ENCODE measurements around the gene ZFAND3.

Gene ZFAND3

DNA sequence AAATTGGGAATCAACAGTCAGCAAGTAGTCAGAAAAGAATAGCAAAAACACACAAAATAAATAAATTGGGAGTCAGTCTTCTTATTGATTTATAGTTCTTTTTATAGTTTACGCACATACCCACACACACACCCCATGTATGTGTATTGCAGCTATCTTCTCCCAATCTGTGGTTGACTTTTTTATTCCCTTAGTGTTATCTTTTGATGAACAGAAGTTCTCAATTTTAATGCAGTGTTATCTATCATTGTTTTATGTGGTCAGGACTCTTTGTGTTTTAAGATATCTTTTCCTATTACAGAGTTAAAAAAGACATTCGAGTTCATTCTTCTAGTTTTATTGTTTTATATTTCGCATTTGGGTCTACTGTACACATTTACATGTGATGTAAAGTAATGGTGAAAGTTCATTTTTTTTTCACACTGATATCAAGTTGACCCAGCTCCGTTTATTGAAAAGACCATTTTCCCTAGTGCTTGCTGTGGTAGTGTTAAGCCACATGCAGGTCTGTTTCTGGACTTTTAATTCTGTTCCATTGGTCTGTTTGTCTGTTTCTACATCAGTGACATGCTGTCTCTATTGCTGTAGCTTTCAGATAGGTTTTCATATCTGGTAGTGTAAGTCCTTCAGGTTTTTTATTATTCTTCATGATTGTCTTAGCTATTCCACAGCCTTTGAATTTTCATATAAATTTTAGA, 78.4 kb downstream of the ZFAND3 start:
- H3K4me1 Mint-ChIP-seq, result peaks cover 40% of the 10 kb centered on the region
- no peak overlapping the region for H3K27ac Mint-ChIP-seq

DNA sequence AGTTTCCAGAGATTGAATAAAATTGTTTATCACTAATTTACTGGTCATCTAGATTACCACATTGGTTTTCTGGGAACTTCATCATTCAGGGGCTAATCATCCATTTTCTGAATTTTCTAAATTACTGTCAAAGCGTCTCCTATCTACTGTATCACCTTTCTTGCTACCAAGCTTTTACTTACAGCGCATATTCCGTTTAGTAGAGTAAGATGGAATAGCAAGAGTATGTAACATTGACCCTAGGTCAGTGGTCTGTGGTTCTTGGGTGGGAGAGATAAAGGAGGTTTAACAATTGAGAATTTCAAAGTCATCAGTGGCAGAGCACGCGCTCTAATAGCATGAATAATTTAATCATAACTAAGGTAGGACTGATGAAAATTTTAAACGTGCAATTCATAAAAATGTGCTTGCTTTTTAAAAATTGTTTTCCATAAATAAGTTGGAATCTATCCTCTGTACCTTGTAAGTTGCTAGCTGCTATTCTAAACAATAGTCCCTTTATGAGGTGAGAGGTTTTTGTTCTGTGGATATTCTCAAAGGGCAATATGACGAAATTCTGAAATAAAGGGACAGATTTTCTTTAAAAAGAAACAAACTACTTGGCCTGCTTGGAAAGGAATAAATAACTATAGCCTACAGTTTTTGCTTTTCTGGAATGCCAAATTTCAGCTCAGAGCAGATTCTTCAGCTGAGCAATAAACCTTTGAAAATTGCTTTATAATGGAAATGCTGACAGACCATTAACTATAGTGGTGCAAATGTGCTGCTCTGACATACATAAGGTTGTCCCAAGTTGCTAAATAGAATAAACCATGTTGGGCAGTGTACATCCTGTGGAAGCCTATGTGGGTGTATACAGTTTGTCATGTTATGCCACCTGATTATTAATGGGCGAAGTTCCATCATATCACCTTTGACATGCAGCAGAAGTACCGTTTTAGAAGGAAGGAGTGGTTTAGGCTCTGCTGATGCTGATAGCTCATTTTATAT, 84.1 kb downstream of the ZFAND3 start:
- no peak for DNase-seq
- peaks cover 52% of the 10 kb centered on the region for H3K4me1 Mint-ChIP-seq
- H3K9me3 Mint-ChIP-seq, result no peaks in the 10 kb centered on the region
- H3K27me3 Mint-ChIP-seq, result no peaks in the 10 kb centered on the region
- no peak overlapping the region for H3K27ac Mint-ChIP-seq
- ATAC-seq, result no peak
- H3K36me3 Mint-ChIP-seq (ENCODE audit: low read depth), result peaks cover 4% of the 10 kb centered on the region
- H3K4me3 Mint-ChIP-seq, result no peak overlapping the region

More for the DNA sequence above, 78.4 kb downstream of the ZFAND3 start:
- no peak for ATAC-seq
- DNase-seq, result no peak
- peaks cover 25% of the 10 kb centered on the region for H3K36me3 Mint-ChIP-seq (ENCODE audit: low read depth)
- no peak overlapping the region for H3K4me3 Mint-ChIP-seq
- peaks cover 14% of the 10 kb centered on the region for H3K9me3 Mint-ChIP-seq
- H3K27me3 Mint-ChIP-seq, result no peaks in the 10 kb centered on the region

DNA sequence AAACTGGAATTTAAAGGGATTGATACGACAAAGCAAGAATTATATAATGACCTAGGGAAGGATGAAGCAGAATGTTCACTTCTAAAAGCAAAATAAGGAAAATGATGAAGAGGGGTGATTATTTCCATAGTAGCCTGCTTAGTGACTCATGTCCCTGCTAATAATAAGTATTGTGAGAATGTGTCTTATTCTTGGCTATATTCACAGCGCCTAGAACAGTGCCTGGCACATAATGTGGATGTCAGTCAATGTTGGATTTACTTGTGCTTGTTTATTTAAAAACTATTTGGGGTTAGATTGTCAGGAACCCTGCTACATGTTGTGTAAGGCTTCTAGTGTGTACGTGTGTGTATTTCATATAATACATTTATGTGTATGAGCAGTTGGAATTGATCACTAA, 85.1 kb downstream of the ZFAND3 start:
- no peaks in the 10 kb centered on the region for H3K9me3 Mint-ChIP-seq
- ATAC-seq (no peak), DNase-seq (no peak)
- H3K4me3 Mint-ChIP-seq, result no peak overlapping the region
- no peak overlapping the region for H3K27ac Mint-ChIP-seq
- peaks cover 2% of the 10 kb centered on the region for H3K36me3 Mint-ChIP-seq (ENCODE audit: low read depth)
- H3K27me3 Mint-ChIP-seq, result no peaks in the 10 kb centered on the region
- peaks cover 57% of the 10 kb centered on the region for H3K4me1 Mint-ChIP-seq

DNA sequence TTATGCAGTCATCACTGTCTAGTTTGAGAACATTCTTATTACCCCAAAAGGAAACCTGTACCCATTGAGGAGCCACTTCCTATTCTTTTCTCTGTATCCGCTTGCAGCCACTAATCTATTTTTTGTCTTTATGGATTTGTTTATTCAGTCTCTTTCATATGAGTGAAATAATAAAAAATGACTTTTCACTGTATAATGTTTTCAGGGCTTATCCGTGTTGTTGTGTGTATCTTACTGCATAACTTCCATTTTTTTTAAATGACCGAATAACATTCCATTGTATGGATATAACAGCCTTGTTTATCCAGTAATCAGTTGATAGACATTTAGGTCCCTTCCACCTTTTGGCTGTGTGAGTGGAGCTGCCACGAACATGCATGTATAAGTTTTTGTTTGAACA, 86.6 kb downstream of the ZFAND3 start:
- Mint-ChIP-seq H3K4me1 (peaks cover 66% of the 10 kb centered on the region), H3K27ac (no peak overlapping the region), H3K36me3 (ENCODE audit: low read depth) (peaks cover 8% of the 10 kb centered on the region), H3K27me3 (no peaks in the 10 kb centered on the region), H3K9me3 (no peaks in the 10 kb centered on the region), H3K4me3 (no peak overlapping the region)
- DNase-seq, result no peak
- ATAC-seq, result no peak

DNA sequence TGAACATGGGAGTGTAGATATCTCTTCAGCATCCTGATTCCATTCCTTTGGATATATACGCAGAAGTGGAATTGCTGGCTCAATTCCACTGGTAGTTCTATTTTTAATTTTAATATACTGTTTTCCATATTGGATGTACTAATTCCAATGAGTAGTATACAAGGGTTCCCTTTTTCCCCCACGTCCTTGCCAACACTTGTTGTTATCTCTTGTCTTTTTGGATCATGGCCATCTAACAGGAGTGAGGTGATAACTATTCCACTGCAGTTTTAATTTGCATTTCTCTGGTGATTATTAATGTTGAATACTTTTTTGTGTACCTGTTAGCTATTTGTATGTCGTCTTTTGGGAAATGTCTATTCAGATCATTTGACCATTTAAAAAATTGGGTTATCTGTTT, 91.5 kb downstream of the ZFAND3 start:
- ATAC-seq (no peak), DNase-seq (no peak)
- Mint-ChIP-seq H3K27me3 (no peaks in the 10 kb centered on the region), H3K4me1 (peaks cover 71% of the 10 kb centered on the region), H3K4me3 (no peak overlapping the region), H3K9me3 (no peaks in the 10 kb centered on the region), H3K27ac (no peak overlapping the region), H3K36me3 (ENCODE audit: low read depth) (peaks cover 11% of the 10 kb centered on the region)

DNA sequence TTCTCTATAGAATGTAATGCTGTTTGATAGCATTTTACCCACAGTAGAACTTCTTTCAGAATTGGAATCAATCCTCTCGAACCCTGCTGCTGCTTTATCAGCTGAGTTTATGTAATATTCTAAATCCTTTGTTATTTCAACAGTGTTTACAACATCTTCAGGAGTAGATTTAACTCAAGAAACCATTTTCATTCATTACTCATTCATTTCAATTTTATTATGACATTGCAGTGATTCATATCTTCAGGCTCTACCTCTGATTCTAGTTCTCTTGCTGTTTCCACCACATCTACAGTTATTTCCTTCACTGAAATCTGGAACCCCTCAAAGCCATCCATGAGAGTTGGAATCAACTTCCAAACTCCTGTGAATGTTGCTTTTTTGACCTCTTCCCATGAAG, 93.7 kb downstream of the ZFAND3 start:
- Mint-ChIP-seq H3K4me1 (peaks cover 58% of the 10 kb centered on the region), H3K27me3 (no peaks in the 10 kb centered on the region), H3K36me3 (ENCODE audit: low read depth) (peaks cover 14% of the 10 kb centered on the region), H3K27ac (no peak overlapping the region), H3K4me3 (no peak overlapping the region), H3K9me3 (no peaks in the 10 kb centered on the region)
- ATAC-seq (no peak), DNase-seq (no peak)

DNA sequence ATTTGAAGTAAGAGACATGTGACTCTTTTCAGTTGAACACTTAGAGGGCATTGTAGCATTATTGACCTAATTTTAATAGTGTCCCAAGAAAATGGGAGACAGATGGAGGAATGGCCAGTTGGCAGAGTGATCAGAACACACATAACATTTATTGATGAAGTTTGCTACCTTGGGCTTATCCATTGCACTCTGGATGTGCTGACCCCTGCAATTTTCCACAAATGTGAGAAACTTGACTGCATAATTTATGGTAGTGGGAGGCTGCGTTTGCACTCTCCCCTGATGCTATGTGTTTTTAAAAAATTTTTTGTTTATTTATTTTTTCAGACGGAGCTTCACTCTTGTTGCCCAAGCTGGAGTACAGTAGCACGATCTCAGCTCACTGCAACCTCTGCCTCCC, 95.9 kb downstream of the ZFAND3 start:
- H3K27me3 Mint-ChIP-seq, result no peaks in the 10 kb centered on the region
- H3K27ac Mint-ChIP-seq, result no peak overlapping the region
- peaks cover 16% of the 10 kb centered on the region for H3K36me3 Mint-ChIP-seq (ENCODE audit: low read depth)
- H3K4me3 Mint-ChIP-seq, result no peak overlapping the region
- ATAC-seq (no peak), DNase-seq (no peak)
- H3K9me3 Mint-ChIP-seq, result no peaks in the 10 kb centered on the region
- peaks cover 51% of the 10 kb centered on the region for H3K4me1 Mint-ChIP-seq

DNA sequence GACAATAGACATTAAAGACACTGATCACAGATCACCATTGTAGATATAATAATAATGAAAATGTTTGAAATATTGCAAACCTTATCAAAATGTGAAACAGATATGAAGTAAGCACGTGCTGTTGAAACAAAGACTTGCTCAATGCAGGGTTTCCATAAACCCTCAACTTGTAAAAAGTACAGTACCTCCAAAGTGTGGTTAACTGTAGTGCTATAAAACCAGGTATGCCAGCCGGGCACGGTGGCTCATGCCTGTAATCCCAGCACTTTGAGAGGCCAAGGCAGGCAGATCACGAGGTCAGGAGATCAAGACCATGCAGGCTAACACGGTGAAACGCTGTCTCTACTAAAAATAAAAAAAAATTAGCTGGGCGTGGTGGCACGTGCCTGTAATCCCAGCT, 96.6 kb downstream of the ZFAND3 start:
- H3K4me1 Mint-ChIP-seq, result peaks cover 49% of the 10 kb centered on the region
- no peak overlapping the region for H3K27ac Mint-ChIP-seq
- ATAC-seq, result no peak
- DNase-seq, result no peak
- no peaks in the 10 kb centered on the region for H3K27me3 Mint-ChIP-seq
- H3K9me3 Mint-ChIP-seq, result no peaks in the 10 kb centered on the region
- no peak overlapping the region for H3K4me3 Mint-ChIP-seq
- peaks cover 12% of the 10 kb centered on the region for H3K36me3 Mint-ChIP-seq (ENCODE audit: low read depth)

DNA sequence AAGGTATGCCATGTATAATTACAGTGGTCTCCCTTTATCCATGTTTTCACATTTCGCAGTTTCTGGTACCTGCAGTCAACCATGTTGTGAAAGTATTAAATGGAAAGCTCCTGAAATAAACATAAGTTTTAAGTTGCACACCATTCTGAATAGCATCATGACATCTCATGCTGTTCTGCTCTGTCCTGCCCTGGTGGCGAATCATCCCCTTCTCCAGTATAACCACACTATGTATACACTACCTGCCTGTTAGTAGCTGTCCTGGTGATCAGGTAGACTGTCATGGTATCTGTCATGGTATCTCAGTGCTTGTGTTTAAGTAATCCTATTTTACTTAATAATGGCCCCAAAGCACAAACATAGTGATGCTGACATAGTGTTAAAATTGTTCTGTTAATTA, 97.1 kb downstream of the ZFAND3 start:
- H3K27me3 Mint-ChIP-seq, result no peaks in the 10 kb centered on the region
- no peaks in the 10 kb centered on the region for H3K9me3 Mint-ChIP-seq
- no peak for ATAC-seq
- peaks cover 12% of the 10 kb centered on the region for H3K36me3 Mint-ChIP-seq (ENCODE audit: low read depth)
- DNase-seq, result no peak
- H3K4me1 Mint-ChIP-seq, result peaks cover 46% of the 10 kb centered on the region
- H3K4me3 Mint-ChIP-seq, result no peak overlapping the region
- H3K27ac Mint-ChIP-seq, result no peak overlapping the region

DNA sequence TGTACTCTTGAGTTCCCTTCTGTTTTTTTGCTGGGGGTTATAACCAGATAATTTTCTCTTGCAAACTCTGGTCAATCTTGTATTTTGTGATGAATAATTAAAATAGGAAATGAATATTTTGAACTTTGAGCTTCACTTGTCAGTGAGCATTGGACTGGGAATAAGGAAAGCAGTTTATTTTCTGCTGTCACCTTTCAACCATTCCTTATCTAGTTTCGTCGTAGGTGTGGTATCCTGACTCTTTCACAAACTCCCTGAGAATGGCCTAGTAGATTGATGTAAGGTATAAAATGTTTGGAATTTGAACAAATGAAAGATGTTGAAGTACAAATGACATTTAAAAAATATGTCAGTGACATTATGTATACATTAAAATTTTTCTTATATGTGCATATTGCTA, 98.0 kb downstream of the ZFAND3 start:
- Mint-ChIP-seq H3K4me1 (peaks cover 40% of the 10 kb centered on the region), H3K27ac (no peak overlapping the region), H3K9me3 (no peaks in the 10 kb centered on the region), H3K27me3 (no peaks in the 10 kb centered on the region), H3K36me3 (ENCODE audit: low read depth) (peaks cover 12% of the 10 kb centered on the region), H3K4me3 (no peak overlapping the region)
- DNase-seq, result no peak
- ATAC-seq, result no peak

DNA sequence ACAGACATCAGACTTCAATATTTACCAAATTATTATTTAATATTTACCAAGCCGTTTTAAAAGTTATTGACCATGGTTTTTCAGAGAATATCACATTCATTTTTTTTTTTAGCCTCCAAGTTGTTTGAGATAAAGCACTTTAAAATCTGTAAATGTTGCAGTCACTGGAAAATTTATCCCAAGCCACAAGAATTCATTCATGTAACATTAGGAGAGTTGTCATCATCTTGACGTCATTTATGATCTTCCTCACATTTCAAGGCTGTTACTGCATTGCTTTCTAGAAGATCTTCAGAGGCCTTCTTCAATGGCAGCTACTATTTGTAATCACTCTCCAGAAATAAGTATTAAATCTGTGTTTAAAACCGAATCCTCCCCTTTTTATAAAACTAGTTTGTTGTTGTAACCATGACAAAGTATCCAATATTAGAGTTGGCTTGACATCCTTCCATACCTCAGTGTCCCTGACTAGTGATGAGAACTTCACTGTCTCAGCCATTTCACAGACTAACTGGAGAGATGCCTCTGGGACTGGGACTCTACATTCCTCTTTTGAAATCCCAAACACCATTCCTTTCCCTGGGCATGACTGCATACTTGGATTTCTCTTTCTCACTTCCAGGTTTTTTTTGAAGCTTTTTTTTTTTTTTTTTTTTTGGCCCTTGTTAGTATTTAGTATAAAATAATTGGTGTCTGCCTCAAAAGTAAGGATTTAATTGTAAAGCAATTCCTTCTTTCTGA, 100.1 kb downstream of the ZFAND3 start:
- Mint-ChIP-seq H3K36me3 (ENCODE audit: low read depth) (peaks cover 12% of the 10 kb centered on the region), H3K27ac (no peak overlapping the region), H3K27me3 (no peaks in the 10 kb centered on the region), H3K9me3 (peaks cover under 1% of the 10 kb centered on the region), H3K4me3 (no peak overlapping the region), H3K4me1 (peaks cover 41% of the 10 kb centered on the region)
- ATAC-seq, result no peak
- no peak for DNase-seq

DNA sequence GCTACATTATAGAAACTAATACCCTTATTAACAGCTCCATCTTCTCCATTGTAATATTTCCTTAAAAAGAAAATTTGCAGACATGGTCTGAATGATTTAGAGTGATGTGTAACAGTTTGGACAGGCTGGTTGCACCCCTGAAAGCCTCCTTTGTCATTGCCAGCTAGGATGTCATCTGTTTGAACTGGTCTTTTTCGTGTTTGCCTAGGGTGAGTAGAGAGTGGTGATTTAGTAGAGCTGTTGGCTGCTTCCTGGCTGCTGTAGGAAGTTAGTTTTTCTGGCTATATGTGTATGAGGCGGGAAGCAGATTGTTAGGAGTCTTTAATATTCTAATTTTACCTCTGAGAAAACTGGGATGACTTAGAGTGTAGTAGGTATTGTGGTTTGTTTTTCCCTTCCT, 101.1 kb downstream of the ZFAND3 start:
- Mint-ChIP-seq H3K27me3 (no peaks in the 10 kb centered on the region), H3K27ac (no peak overlapping the region), H3K9me3 (peaks cover 6% of the 10 kb centered on the region), H3K4me3 (no peak overlapping the region), H3K36me3 (ENCODE audit: low read depth) (peaks cover 9% of the 10 kb centered on the region), H3K4me1 (peaks cover 42% of the 10 kb centered on the region)
- DNase-seq (no peak), ATAC-seq (no peak)

DNA sequence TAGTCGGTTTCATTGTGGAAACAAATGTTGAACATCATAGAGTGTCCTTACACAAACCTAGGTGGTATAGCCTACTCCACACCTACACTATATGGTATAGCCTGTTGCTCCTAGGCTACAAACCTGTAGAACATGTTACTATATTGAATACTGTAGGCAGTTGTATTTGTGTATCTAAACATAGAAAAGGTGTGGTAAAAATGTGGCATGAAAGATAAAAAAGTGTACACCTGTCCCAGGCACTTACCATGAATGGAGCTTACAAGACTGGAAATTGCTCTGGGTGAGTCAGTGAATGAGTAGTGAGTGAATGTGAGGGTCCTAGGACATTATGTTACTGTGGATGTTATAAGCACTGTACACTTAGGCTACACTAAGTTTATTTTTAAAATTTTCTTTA, 103.0 kb downstream of the ZFAND3 start:
- peaks cover 5% of the 10 kb centered on the region for H3K36me3 Mint-ChIP-seq (ENCODE audit: low read depth)
- DNase-seq (no peak), ATAC-seq (no peak)
- no peak overlapping the region for H3K4me3 Mint-ChIP-seq
- peaks cover 44% of the 10 kb centered on the region for H3K4me1 Mint-ChIP-seq
- H3K27ac Mint-ChIP-seq, result no peak overlapping the region
- no peaks in the 10 kb centered on the region for H3K27me3 Mint-ChIP-seq
- peaks cover 6% of the 10 kb centered on the region for H3K9me3 Mint-ChIP-seq

DNA sequence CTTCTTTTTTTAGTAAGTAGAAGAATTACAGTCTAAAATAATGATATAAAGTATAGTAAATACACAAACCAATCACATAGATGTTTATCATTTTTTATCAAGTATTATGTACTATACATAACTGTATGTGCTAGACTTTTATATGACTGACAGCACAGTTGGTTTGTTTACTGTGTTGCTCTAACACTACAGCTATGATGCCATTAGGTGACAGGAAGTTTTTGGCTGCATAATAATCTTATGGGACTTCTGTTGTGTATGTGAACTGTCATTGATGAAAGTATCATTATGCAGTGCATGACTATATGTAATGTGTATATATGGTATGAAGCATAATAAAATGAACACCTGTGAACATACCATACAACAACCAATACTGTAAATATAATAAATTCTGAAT, 104.0 kb downstream of the ZFAND3 start:
- H3K36me3 Mint-ChIP-seq (ENCODE audit: low read depth), result peaks cover 5% of the 10 kb centered on the region
- DNase-seq (no peak), ATAC-seq (no peak)
- peaks cover 46% of the 10 kb centered on the region for H3K4me1 Mint-ChIP-seq
- no peaks in the 10 kb centered on the region for H3K27me3 Mint-ChIP-seq
- H3K9me3 Mint-ChIP-seq, result peaks cover 6% of the 10 kb centered on the region
- no peak overlapping the region for H3K4me3 Mint-ChIP-seq
- no peak overlapping the region for H3K27ac Mint-ChIP-seq

All from activated naive CD8-positive, alpha-beta T cell treated with anti-CD3 and anti-CD28 coated beads, Interleukin-2, amount 50 U/mL, for 24 hours (primary cell).